GM10248 (cell line): ENCODE results near the gene ATF7.
"Not testable (repeated sequence)": the region's sequence is repeated elsewhere in the genome, so short reads cannot be mapped to it uniquely, and the experiment has no call there.

Experiments used
- CTCF ChIA-PET: fragments of 300-600 bp; sonication (Branson Sonifier 250); formaldehyde crosslinking; extraction: SDS; loops from one replicate; lab custom pipeline; 2021; ENCODE audit warnings: antibody characterized with exemption; lab: Yijun Ruan, JAX
- POLR2A ChIA-PET: fragments of 350-650 bp; sonication (Branson Sonifier 250); formaldehyde crosslinking; extraction: SDS; loops from one replicate; lab custom pipeline; 2020; ENCODE audit warnings: antibody characterized with exemption; lab: Yijun Ruan, JAX
- DNase-seq: peaks from one replicate; pipeline ENCODE4 v3.0.0; 2012; ENCODE audit errors: extremely low spot score
- CTCF ChIP-seq: IDR thresholded peaks from 2 replicates; pipeline ENCODE4 v1.5.1; 2012; ENCODE audit warnings: mild to moderate bottlenecking, low read depth; ENCODE audit errors: extremely low read depth, missing control alignments, control extremely low read depth

ATF7 gene

GRCh38 chr12:53652366-53652765 is 26.2 kb upstream of the ATF7 start:
- POLR2A ChIA-PET, result no interaction called here
- TF ChIP-seq CTCF, result no peak
- CTCF ChIA-PET, result interaction anchor here (1.2 to 2.4 kb wide), 3 partner anchors 23 to 109 kb away, joined by 3 to 7 read pairs (median 5); partner anchors contain the start of gene ATP5MC2
- no peak for DNase-seq

GRCh38 chr12:53651737-53652136 is 25.6 kb upstream of the ATF7 start:
- no peak for TF ChIP-seq CTCF
- no peak for DNase-seq
- CTCF ChIA-PET, result interaction anchor here (0.7 to 2.4 kb wide), 3 partner anchors 9 to 108 kb away, joined by 4 to 7 read pairs (median 5); partner anchors contain the start of gene ATP5MC2
- POLR2A ChIA-PET, result no interaction called here

DNA sequence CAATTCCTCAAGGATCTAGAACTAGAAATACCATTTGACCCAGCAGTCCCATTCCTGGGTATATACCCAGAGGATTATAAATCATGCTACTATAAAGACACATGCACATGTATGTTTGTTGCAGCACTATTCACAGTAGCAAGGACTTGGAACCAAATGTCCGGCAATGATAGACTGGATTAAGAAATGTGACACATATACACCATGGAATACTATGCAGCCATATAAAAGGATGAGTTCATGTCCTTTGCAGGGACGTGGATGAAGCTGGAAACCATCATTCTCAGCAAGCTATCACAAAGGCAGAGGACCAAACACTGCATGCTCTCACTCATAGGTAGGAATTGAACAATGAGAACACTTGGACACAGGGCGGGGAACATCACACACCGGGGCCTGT is 20.1 kb upstream of the ATF7 start:
- not testable (repeated sequence) for DNase-seq
- CTCF ChIA-PET, result interaction anchor here (0.9 kb wide), 1 partner anchor 29 kb away, joined by 3 read pairs; the partner anchor contains the start of gene ATP5MC2

DNA sequence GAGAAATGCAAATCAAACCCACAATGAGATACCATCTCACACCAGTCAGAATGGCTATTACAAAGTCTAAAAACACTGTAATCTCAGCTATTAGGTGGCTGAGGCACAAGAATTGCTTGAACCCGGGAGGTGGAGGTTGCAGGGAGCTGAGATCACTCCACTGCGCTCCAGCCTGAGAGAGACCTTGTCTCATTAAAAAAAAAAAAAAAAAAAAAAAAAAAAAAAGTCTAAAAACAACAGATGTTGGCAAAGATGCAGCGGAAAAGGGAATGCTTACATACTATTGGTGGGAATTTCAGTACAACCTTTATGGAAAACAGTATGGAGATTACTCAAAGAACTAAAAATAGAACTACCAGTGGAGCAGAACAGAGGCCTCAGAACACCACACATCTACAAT is 19.0 kb upstream of the ATF7 start:
- TF ChIP-seq CTCF, result no peak
- no peak for DNase-seq
- ChIA-PET CTCF (no interaction called here), POLR2A (no interaction called here)

More for the DNA sequence above, 20.1 kb upstream of the ATF7 start:
- POLR2A ChIA-PET, result not testable (repeated sequence)

- POLR2A ChIA-PET, result no interaction called here
- CTCF ChIA-PET, result interaction anchor here (1.3 to 1.4 kb wide), 2 partner anchors 27 to 30 kb away, joined by 3 read pairs; no protein-coding TSS in a partner anchor
- no peak for TF ChIP-seq CTCF
- DNase-seq, result no peak
These were observed 18.0 kb upstream of the ATF7 start for GRCh38 chr12:53644133-53644532.

DNA sequence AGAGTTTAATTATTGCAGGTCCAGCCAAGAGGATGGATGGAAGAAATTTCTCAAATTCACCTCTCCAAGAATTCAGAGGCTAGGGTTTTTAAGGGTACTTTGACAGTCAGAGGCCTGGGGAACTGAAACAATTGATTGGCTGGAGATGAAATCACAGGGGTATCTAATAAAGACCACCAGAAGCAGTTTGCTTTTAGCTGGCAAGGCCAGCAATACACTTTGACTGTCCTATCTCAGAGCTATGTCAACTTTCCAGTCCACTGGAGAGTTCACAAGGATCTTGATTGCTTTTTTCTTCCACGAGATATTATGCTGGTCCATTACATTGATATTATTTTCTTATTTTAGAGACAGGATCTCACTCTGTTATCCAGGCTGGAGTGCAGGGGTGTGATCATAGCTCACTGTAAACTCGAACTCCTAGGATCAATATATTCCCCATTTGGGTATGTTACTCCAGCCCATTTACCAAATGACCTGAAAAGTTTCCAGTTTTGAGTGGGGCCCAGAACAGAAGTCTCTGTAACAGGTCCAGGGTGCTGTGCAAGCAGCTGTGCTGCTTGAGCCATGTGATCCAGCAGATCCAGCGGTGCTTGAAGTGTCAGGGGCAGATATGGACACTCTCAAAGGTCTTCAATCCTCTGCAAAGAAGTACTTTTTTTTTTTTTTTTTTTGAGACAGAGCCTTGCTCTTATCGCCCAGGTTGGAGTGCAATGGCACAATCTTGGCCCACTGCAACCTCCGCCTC is 17.2 kb upstream of the ATF7 start:
- DNase-seq, result no peak
- no peak for TF ChIP-seq CTCF
- ChIA-PET POLR2A (no interaction called here), CTCF (interaction anchor here (1.0 to 2.0 kb wide), 6 partner anchors 8 to 101 kb away, joined by 3 to 8 read pairs (median 3); partner anchors contain the start of gene ATP5MC2)

DNA sequence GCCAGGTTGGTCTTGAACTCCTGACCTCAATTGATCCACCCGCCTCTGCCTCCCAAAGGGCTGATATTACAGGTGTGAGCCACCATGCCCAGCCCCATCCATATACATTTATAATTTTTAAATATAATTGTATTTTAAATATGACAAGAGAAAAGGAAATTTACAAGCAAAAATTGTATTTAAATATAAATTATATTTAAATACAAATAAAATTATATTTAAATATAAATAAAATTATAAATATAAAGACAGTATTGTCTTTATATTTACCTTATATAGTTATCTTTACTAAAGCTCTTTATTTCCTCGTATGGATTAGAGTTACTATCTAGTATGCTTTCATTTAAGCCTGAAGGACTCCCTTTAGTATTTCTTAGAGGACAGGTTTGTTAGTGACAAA is 11.9 kb upstream of the ATF7 start:
- ChIA-PET POLR2A (no interaction called here), CTCF (interaction anchor here (1.6 kb wide), 1 partner anchor 38 kb away, joined by 6 read pairs; the partner anchor contains the start of gene ATP5MC2)
- TF ChIP-seq CTCF, result no peak
- DNase-seq, result no peak
